Endothelial cell (in vitro differentiated cells): ENCODE data around the gene BPIFA3. TPM values are rescaled to one million over a fixed set of nuclear protein-coding genes. Genes with fewer than 3 reads are reported as not detected.

Experiments
- DNase-seq: peaks from one replicate; pipeline ENCODE4 v3.0.0; 2021; ENCODE audit warnings: low spot score
- H3K27ac Mint-ChIP-seq: one replicate; pipeline ENCODE4 v1.8.0; 2021; ENCODE audit warnings: mixed read lengths, inconsistent platforms; ENCODE audit not compliant: unreplicated experiment
- H3K27me3 Mint-ChIP-seq: one replicate; pipeline ENCODE4 v1.8.0; 2021; ENCODE audit warnings: mild to moderate bottlenecking, moderate library complexity, mixed read lengths, inconsistent platforms; ENCODE audit not compliant: unreplicated experiment
- H3K36me3 Mint-ChIP-seq: one replicate; pipeline ENCODE4 v1.8.0; 2021; ENCODE audit warnings: mild to moderate bottlenecking, low read depth, mixed read lengths, inconsistent platforms; ENCODE audit not compliant: unreplicated experiment
- H3K4me1 Mint-ChIP-seq: one replicate; pipeline ENCODE4 v1.8.0; 2021; ENCODE audit warnings: mild to moderate bottlenecking, mixed read lengths, inconsistent platforms; ENCODE audit not compliant: unreplicated experiment
- H3K4me3 Mint-ChIP-seq: one replicate; pipeline ENCODE4 v1.8.0; 2021; ENCODE audit warnings: mild to moderate bottlenecking, mixed read lengths, inconsistent platforms; ENCODE audit not compliant: unreplicated experiment
- H3K9me3 Mint-ChIP-seq: one replicate; pipeline ENCODE4 v1.8.0; 2021; ENCODE audit warnings: mixed read lengths, inconsistent platforms; ENCODE audit not compliant: unreplicated experiment
- total RNA-seq: library from RNA; stranded (reverse); fragmentation: NEBNext Ultra II Directional; extraction: Animal tissue kit (Norgen Biotek cat#: 25700); gene quantifications from one replicate; pipeline ENCODE4 v1.2.1, GENCODE V29; 2021; ENCODE audit not compliant: unreplicated experiment
- TF ChIP-seq, protein P1 (sequence below): fragments of 200-600 bp; sonication (generic); IDR thresholded peaks from one replicate; pipeline ENCODE4 v1.5.0; 2021; ENCODE audit warnings: antibody characterized with exemption; ENCODE audit not compliant: unreplicated experiment

The BPIFA3 gene
- total RNA-seq, 1 donor from 2014 or later, result not detected

DNA sequence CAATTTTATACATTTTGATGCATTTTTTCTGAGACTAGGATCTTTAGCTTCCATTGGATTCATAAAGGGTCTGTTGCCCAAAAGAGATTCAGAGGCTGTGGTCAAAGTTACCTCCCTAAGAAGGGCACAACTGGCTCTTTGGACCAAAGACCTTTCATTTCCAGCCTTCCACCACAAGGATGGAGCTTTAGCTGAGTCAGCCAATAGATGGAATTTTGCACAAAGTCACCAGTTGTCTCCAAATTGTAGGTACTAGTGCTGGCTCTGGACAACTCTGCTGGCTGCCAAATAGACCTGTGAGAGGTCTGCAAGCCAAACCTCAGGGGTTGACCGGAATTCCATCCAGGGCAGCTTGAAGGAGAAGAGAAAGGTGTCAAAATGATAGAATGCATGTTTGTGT lies 19.2 kb downstream of the BPIFA3 start:
- Mint-ChIP-seq H3K36me3 (no peaks in the 10 kb centered on the region), H3K4me3 (no peak overlapping the region), H3K27me3 (peaks cover 5% of the 10 kb centered on the region), H3K4me1 (no peaks in the 10 kb centered on the region), H3K9me3 (no peaks in the 10 kb centered on the region), H3K27ac (no peak overlapping the region)
- TF ChIP-seq, protein P1, sequence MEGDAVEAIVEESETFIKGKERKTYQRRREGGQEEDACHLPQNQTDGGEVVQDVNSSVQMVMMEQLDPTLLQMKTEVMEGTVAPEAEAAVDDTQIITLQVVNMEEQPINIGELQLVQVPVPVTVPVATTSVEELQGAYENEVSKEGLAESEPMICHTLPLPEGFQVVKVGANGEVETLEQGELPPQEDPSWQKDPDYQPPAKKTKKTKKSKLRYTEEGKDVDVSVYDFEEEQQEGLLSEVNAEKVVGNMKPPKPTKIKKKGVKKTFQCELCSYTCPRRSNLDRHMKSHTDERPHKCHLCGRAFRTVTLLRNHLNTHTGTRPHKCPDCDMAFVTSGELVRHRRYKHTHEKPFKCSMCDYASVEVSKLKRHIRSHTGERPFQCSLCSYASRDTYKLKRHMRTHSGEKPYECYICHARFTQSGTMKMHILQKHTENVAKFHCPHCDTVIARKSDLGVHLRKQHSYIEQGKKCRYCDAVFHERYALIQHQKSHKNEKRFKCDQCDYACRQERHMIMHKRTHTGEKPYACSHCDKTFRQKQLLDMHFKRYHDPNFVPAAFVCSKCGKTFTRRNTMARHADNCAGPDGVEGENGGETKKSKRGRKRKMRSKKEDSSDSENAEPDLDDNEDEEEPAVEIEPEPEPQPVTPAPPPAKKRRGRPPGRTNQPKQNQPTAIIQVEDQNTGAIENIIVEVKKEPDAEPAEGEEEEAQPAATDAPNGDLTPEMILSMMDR, result no peak
- DNase-seq, result no peak

DNA sequence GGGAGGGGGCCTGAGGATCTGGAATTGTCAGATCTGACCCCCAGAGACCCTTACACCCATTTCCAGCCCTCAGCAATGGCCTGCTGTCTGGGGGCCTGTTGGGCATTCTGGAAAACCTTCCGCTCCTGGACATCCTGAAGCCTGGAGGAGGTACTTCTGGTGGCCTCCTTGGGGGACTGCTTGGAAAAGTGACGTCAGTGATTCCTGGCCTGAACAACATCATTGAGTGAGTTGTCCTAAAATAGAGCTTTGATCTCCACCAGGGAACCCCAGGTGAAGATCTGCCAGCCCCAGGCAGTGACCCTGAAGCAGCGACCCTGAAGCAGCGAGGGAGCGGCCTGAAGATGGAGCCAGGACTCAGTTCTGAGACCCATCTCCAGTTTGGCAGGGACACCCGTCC lies 20.8 kb downstream of the BPIFA3 start:
- no peak for DNase-seq
- Mint-ChIP-seq H3K4me1 (no peaks in the 10 kb centered on the region), H3K27ac (no peak overlapping the region), H3K27me3 (peaks cover 7% of the 10 kb centered on the region), H3K4me3 (no peak overlapping the region), H3K9me3 (no peaks in the 10 kb centered on the region), H3K36me3 (no peaks in the 10 kb centered on the region)
- TF ChIP-seq, protein P1, result no peak

DNA sequence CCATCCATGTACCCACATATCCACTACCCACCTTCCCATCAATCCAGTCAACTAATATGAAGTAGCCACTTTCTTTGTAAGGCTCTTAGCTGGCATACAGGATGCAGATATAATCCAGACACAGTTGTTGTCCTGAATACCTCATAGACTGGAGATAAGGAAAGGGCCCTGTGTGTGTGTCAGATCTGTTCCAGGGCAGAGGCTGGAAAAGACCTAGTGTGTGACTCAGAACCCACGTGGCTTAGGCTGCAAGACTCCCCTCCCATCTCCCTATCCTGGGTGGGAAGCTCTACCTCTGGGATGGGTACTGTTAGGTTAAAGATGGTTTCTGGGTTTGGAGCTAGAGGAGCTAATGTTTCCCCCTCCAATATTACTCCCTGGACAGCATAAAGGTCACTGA lies 22.3 kb downstream of the BPIFA3 start:
- no peak overlapping the region for H3K4me3 Mint-ChIP-seq
- TF ChIP-seq, protein P1, result no peak
- no peaks in the 10 kb centered on the region for H3K4me1 Mint-ChIP-seq
- DNase-seq, result no peak
- no peaks in the 10 kb centered on the region for H3K9me3 Mint-ChIP-seq
- H3K27me3 Mint-ChIP-seq, result peaks cover 9% of the 10 kb centered on the region
- no peak overlapping the region for H3K27ac Mint-ChIP-seq
- H3K36me3 Mint-ChIP-seq, result no peaks in the 10 kb centered on the region

DNA sequence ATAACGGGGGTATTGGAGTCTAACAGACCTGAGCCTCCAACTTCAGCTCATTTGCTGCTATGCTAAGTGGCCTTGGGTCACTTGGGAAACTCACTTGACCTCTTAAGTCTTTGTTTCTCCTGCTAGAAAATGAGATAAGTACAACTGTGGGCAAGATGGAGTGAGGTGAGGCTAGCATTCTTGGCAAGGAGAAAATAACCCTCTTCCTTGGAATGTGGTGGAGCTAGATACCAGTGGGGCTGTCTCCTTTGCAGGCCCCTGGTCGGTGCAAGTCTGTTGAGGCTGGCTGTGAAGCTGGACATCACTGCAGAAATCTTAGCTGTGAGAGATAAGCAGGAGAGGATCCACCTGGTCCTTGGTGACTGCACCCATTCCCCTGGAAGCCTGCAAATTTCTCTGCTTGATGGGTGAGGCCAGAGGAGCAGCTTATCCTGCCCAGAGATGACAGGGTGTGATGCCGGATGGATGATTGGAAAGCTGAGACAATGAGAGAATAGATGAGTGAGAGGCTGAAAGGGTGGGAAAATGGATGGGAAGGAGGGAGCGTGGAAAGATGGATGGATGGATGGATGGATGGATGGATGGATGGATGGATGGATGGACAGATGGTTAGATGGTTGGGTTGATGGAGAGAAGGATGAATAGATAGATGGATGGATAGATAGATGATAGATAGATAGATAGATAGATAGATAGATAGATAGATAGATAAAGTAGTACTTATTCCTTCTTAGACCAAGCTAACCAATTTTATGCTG lies 23.0 kb downstream of the BPIFA3 start:
- TF ChIP-seq, protein P1, result no peak
- Mint-ChIP-seq H3K27ac (no peak overlapping the region), H3K4me1 (no peaks in the 10 kb centered on the region), H3K9me3 (no peaks in the 10 kb centered on the region), H3K4me3 (no peak overlapping the region), H3K27me3 (peaks cover 9% of the 10 kb centered on the region), H3K36me3 (no peaks in the 10 kb centered on the region)
- no peak for DNase-seq

DNA sequence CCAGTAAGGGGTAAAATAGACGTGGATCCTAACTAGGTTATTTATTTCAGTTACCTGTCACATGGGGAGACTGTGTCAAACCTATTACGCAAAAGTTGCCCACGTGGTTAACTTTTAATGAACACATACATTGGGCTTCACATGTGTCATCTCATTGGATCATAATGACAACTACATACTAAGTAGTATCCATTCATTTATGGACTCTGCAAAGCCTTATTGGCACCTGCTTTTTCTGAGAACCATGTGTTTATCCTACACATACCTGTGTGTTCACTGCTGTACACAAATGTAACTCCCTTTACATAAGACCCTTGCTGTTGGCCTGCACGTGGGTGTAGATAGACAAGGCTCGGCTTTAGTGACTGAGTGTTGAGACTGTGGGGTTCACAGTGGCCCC lies 23.8 kb downstream of the BPIFA3 start:
- Mint-ChIP-seq H3K27me3 (peaks cover 9% of the 10 kb centered on the region), H3K9me3 (no peaks in the 10 kb centered on the region), H3K4me3 (no peak overlapping the region), H3K36me3 (no peaks in the 10 kb centered on the region), H3K27ac (no peak overlapping the region), H3K4me1 (no peaks in the 10 kb centered on the region)
- DNase-seq, result no peak
- TF ChIP-seq, protein P1, result no peak
